Calu3 (cell line): ENCODE measurements around the gene MYO9A. TPM values are rescaled to one million over a fixed set of nuclear protein-coding genes. Genes with fewer than 3 reads are reported as not detected.
"Not testable (repeated sequence)": the region's sequence is repeated elsewhere in the genome, so short reads cannot be mapped to it uniquely, and the experiment has no call there.

Experiments
- BruUV-seq: library from RNA; stranded (reverse); fragments of 400-500 nt; replicated peaks from 2 replicates; lab custom pipeline; 2021; lab: Mats Ljungman, UMichigan
- CTCF ChIA-PET: fragments of 300-600 bp; sonication (Branson Sonifier 250); formaldehyde crosslinking; loops from one replicate; lab custom pipeline; 2022; ENCODE audit warnings: antibody characterized with exemption; lab: Charles Lee
- DNase-seq: peaks from one replicate; pipeline ENCODE4 v3.0.0; 2022
- H3K27ac Mint-ChIP-seq: one replicate; pipeline ENCODE4 v1.8.0; 2022; ENCODE audit warnings: mixed read lengths; ENCODE audit not compliant: unreplicated experiment
- H3K27me3 Mint-ChIP-seq: one replicate; pipeline ENCODE4 v1.8.0; 2022; ENCODE audit warnings: mixed read lengths; ENCODE audit not compliant: unreplicated experiment
- H3K36me3 Mint-ChIP-seq: one replicate; pipeline ENCODE4 v1.8.0; 2022; ENCODE audit warnings: mild to moderate bottlenecking, moderate library complexity, mixed read lengths; ENCODE audit not compliant: insufficient read depth, unreplicated experiment
- H3K4me1 Mint-ChIP-seq: one replicate; pipeline ENCODE4 v1.8.0; 2022; ENCODE audit warnings: mild to moderate bottlenecking, low read depth, mixed read lengths; ENCODE audit not compliant: unreplicated experiment
- H3K4me3 Mint-ChIP-seq: one replicate; pipeline ENCODE4 v1.8.0; 2022; ENCODE audit warnings: mild to moderate bottlenecking, low read depth, moderate library complexity, mixed read lengths; ENCODE audit not compliant: unreplicated experiment
- H3K9me3 Mint-ChIP-seq: one replicate; pipeline ENCODE4 v1.8.0; 2022; ENCODE audit warnings: low read depth, mixed read lengths; ENCODE audit not compliant: unreplicated experiment
- intact Hi-C: fragments of 100-400 bp; cut with micrococcal nuclease; formaldehyde crosslinking; loops from one replicate; pipeline ENCODE4 v1.10.0; 2022; ENCODE audit not compliant: unreplicated experiment
- total RNA-seq: library from RNA; stranded (reverse); gene quantifications from 2 replicates; pipeline ENCODE4 v1.2.3, GENCODE V29; 2022
- TF ChIP-seq, protein P1 (sequence below): fragments of 200-600 bp; IDR thresholded peaks from one replicate; pipeline ENCODE4 v1.8.0; 2022; ENCODE audit warnings: antibody characterized with exemption; ENCODE audit not compliant: unreplicated experiment

Gene MYO9A
- total RNA-seq, 1 experiment from 2014 or later, result 32.8 TPM

- Mint-ChIP-seq H3K36me3 (no peaks in the 10 kb centered on the region), H3K4me3 (no peak overlapping the region), H3K4me1 (no peaks in the 10 kb centered on the region), H3K27me3 (no peaks in the 10 kb centered on the region), H3K27ac (no peak overlapping the region), H3K9me3 (no peaks in the 10 kb centered on the region)
- no peak for DNase-seq
- CTCF ChIA-PET, result no interaction called here
- no TSS peak for BruUV-seq
- TF ChIP-seq, protein P1, sequence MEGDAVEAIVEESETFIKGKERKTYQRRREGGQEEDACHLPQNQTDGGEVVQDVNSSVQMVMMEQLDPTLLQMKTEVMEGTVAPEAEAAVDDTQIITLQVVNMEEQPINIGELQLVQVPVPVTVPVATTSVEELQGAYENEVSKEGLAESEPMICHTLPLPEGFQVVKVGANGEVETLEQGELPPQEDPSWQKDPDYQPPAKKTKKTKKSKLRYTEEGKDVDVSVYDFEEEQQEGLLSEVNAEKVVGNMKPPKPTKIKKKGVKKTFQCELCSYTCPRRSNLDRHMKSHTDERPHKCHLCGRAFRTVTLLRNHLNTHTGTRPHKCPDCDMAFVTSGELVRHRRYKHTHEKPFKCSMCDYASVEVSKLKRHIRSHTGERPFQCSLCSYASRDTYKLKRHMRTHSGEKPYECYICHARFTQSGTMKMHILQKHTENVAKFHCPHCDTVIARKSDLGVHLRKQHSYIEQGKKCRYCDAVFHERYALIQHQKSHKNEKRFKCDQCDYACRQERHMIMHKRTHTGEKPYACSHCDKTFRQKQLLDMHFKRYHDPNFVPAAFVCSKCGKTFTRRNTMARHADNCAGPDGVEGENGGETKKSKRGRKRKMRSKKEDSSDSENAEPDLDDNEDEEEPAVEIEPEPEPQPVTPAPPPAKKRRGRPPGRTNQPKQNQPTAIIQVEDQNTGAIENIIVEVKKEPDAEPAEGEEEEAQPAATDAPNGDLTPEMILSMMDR, result no peak
- intact Hi-C loops, result no loop called here
Measured at GRCh38 chr15:71880276-71880675, 237.7 kb downstream of the MYO9A start.

DNA sequence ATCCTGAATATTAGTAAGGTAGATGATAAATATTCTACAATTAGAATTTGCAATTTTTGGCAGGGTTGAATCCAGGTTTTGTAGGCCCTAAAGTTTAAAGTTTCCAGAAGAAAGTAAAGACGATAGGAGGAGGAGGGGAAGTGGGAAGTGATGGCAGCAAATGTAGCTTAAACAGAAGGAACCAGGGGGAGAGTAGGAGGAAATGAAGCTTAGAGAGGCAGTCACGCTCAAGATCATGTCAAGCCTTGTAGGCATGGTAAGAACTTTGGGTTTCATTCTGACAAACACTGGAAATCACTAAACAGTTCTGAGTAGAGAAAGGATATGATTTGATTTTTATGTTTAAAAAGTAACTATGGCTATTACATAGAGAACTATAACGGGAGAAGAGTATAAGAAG is 243.7 kb downstream of the MYO9A start:
- Mint-ChIP-seq H3K4me1 (no peaks in the 10 kb centered on the region), H3K27me3 (no peaks in the 10 kb centered on the region), H3K4me3 (no peak overlapping the region), H3K27ac (no peak overlapping the region), H3K36me3 (no peaks in the 10 kb centered on the region), H3K9me3 (no peaks in the 10 kb centered on the region)
- DNase-seq, result no peak
- intact Hi-C loops, result no loop called here
- TF ChIP-seq, protein P1, result no peak
- no TSS peak for BruUV-seq
- CTCF ChIA-PET, result no interaction called here

DNA sequence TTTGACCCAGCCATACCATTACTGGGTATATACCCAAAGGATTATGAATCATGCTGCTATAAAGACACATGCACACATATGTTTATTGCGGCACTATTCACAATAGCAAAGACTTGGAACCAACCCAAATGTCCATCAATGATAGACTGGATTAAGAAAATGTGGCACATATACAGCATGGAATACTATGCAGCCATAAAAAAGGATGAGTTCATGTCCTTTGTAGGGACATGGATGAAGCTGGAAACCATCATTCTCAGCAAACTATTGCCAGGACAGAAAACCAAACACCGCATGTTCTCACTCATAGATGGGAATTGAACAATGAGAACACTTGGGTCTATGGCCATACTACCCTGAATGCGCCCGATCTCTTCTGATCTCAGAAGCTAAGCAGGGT is 259.7 kb downstream of the MYO9A start:
- BruUV-seq, H3K9me3 Mint-ChIP-seq, CTCF ChIA-PET, H3K4me3 Mint-ChIP-seq, H3K4me1 Mint-ChIP-seq, H3K27me3 Mint-ChIP-seq, intact Hi-C loops, DNase-seq, H3K36me3 Mint-ChIP-seq, H3K27ac Mint-ChIP-seq: not testable (repeated sequence)

DNA sequence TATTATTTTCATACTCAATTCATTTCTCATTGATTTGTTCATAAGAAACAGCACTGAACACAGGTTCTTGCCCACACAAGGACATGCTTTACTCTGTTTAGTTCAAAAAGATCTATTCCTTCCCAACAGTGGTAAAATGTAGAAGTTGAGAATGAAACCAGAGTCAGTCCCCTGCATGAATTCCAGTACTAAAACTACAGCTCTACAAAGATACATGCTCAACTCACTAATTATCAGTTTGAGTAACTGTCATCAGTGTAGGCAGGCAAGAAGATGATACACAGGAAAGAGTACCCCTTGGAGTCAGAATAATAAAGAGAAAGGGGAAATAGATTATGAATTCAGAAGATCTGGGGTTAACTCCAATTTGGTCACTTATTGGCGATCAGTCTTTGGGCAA is 264.4 kb downstream of the MYO9A start:
- TF ChIP-seq, protein P1, result no peak
- Mint-ChIP-seq H3K4me3 (no peak overlapping the region), H3K27ac (no peak overlapping the region), H3K27me3 (no peaks in the 10 kb centered on the region), H3K4me1 (no peaks in the 10 kb centered on the region), H3K36me3 (no peaks in the 10 kb centered on the region), H3K9me3 (no peaks in the 10 kb centered on the region)
- intact Hi-C loops, result no loop called here
- no peak for DNase-seq
- BruUV-seq, result no TSS peak
- CTCF ChIA-PET, result no interaction called here

DNA sequence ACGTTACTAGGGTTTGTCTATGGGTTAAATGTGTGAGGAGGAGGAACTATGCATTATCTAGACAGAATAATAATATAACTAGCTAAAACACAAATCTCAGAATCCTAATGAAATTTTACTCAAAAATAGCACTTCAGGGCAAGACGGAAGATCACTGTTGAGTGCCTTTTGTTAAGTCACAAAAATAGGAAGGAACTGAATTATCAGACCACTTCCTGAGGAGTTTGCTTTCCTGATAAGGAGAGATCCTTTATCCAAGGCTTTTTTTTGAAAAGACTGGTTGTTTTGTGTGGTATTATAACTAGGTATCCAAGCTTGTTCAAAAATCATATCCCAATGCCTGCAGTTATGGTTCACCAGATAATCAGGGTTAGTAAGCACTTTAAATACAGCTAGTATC is 273.0 kb downstream of the MYO9A start:
- TF ChIP-seq, protein P1, result no peak
- no peak overlapping the region for H3K4me3 Mint-ChIP-seq
- no peaks in the 10 kb centered on the region for H3K36me3 Mint-ChIP-seq
- DNase-seq, result no peak
- no peaks in the 10 kb centered on the region for H3K4me1 Mint-ChIP-seq
- H3K27ac Mint-ChIP-seq, result no peak overlapping the region
- H3K9me3 Mint-ChIP-seq, result no peaks in the 10 kb centered on the region
- CTCF ChIA-PET, result no interaction called here
- no TSS peak for BruUV-seq
- intact Hi-C loops, result no loop called here
- no peaks in the 10 kb centered on the region for H3K27me3 Mint-ChIP-seq
